ENCODE data around the gene MAPK6.

DNA sequence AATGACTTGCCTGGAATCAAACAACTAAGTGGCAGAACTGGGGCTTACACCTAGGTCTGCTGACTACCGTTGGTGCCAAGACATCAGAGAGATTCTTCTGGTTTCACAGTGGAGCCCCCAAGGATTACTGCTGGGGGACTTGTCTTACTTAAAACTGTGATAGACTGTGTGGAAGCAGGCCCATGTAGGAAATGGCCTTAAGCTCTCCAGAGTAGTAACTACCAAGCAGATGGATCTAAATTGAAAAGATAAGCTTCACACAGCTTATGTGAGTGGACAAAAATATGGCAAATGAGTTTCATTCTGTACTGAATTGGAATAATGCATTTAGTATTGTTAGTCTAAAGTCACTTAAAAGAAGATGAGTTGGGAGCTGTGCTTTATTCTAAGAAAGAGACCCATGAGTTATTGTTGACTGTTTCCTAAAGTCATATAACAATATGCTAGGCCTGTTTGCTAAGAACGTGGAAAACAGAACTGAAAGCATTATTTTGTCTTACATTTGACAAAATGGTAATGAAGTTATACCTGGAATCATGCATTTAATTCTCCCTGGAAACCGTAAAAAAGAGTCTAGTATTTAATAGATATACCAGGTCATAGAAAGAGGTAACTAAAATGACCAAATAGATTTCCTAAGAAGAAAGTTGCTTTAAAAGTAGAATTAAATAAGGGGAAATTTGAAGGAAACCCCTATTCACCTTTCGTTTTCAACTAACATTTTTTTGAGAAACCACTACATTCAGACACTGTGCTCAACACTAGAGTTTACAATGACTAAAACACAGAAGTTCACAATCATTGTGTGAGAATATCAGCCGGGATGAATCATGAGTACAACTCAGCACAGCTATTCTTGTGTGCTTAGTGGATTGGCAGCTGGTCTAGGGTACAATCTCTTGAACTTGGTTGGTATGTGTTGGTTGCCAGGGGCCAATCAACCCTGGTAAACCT, 13.0 kb upstream of the MAPK6 start:
- TF ChIP-seq CEBPB (IDR thresholded peaks at IDR 0.05; ENCODE audit: low read depth, low read length), result no peak
- no peak for TF ChIP-seq POLR2AphosphoS5 (IDR thresholded peaks at IDR 0.05; ENCODE audit: low read depth, low read length)

Data from H1 (cell line).